Vagina (tissue), 2 donors: Measurements from ENCODE around the gene CCSER1.

ENCODE experiments used
- POLR2A ChIP-seq, 2 donors: fragments of 450-650 bp; IDR thresholded peaks; one replicate each; pipeline ENCODE4 v1.6.1; 2017; ENCODE audit warnings: antibody characterized with exemption in 2 of 2, mild to moderate bottlenecking in 2 of 2, moderate library complexity in 2 of 2
- TF ChIP-seq, protein P1 (sequence below), 3 experiments: fragments of 450-650 bp in 2 of 3; fragments of 200-600 bp in 1 of 3; sonication (generic) in 1 of 3; IDR thresholded peaks; one replicate each; pipeline ENCODE4 v1.5.1; 2017 to 2019; ENCODE audit warnings: antibody characterized with exemption in 3 of 3, mild to moderate bottlenecking in 2 of 3, moderate library complexity in 2 of 3

DNA sequence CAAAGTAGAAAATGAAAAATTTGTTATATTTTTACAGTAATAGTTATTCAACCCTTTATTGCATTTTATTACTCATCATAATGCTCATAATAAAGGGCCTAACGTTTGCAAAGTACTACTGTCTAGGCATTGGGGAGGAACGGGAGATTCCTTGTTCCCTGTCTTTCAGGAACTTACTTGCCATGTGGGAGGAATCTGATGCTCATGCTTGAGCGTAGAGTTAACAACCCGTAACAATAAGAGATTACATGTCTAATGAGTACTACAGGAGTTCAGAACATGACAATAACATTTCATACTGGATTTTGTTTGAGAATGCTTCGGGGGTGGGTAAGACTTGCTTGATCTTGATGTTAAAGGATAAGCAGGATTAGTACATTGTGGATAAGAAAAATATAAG, 2.9 kb downstream of the CCSER1 start:
- TF ChIP-seq, protein P1, sequence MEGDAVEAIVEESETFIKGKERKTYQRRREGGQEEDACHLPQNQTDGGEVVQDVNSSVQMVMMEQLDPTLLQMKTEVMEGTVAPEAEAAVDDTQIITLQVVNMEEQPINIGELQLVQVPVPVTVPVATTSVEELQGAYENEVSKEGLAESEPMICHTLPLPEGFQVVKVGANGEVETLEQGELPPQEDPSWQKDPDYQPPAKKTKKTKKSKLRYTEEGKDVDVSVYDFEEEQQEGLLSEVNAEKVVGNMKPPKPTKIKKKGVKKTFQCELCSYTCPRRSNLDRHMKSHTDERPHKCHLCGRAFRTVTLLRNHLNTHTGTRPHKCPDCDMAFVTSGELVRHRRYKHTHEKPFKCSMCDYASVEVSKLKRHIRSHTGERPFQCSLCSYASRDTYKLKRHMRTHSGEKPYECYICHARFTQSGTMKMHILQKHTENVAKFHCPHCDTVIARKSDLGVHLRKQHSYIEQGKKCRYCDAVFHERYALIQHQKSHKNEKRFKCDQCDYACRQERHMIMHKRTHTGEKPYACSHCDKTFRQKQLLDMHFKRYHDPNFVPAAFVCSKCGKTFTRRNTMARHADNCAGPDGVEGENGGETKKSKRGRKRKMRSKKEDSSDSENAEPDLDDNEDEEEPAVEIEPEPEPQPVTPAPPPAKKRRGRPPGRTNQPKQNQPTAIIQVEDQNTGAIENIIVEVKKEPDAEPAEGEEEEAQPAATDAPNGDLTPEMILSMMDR (IDR thresholded peaks at IDR 0.05): no peak
- no peak for TF ChIP-seq POLR2A (IDR thresholded peaks at IDR 0.05)
